H1 (cell line): ENCODE data around the gene VPS35L. TPM values are rescaled to one million over a fixed set of nuclear protein-coding genes. Genes with fewer than 3 reads are reported as not detected.

Experiments
- ATF3 ChIP-seq: IDR thresholded peaks from 2 replicates; pipeline ENCODE4 v1.6.1; 2011; ENCODE audit warnings: low read depth, mild to moderate bottlenecking, low read length; ENCODE audit not compliant: insufficient read depth
- CHD1 ChIP-seq: IDR thresholded peaks from 2 replicates; pipeline ENCODE4 v1.6.1; 2012; ENCODE audit warnings: low read depth, low read length, improper control_type of control experiment
- CHD7 ChIP-seq: fragments of 300-600 bp; sonication (generic); IDR thresholded peaks from 2 replicates; pipeline ENCODE4 v1.7.1; 2012; ENCODE audit warnings: low read length, moderate library complexity, mild to moderate bottlenecking, inconsistent platforms; ENCODE audit not compliant: insufficient replicate concordance
- CTBP2 ChIP-seq: IDR thresholded peaks from 2 replicates; pipeline ENCODE4 v1.7.0; 2011; ENCODE audit warnings: borderline replicate concordance, mild to moderate bottlenecking, moderate library complexity, mixed read lengths, low read length; ENCODE audit not compliant: insufficient read depth, insufficient read length
- JUND ChIP-seq: IDR thresholded peaks from 2 replicates; pipeline ENCODE4 v1.6.1; 2011; ENCODE audit warnings: mild to moderate bottlenecking, improper control_type of control experiment, low read length
- PHF8 ChIP-seq: fragments of 200-600 bp; sonication (generic); conservative IDR thresholded peaks from 2 replicates; pipeline ENCODE4 v1.7.1; 2012; ENCODE audit warnings: low read depth, mild to moderate bottlenecking, inconsistent platforms, low read length, moderate library complexity
- RAD21 ChIP-seq, 2 experiments: IDR thresholded peaks in 1 of 2; conservative IDR thresholded peaks in 1 of 2; 2 replicates each; pipeline ENCODE4 v1.6.1; 2011; ENCODE audit warnings: low read depth in 2 of 2, low read length in 2 of 2, improper control_type of control experiment in 1 of 2, inconsistent platforms in 1 of 2, mild to moderate bottlenecking in 1 of 2, moderate library complexity in 1 of 2
- RNF2 ChIP-seq: fragments of 200-900, 300-1000 bp; sonication (generic); IDR thresholded peaks from 2 replicates; pipeline ENCODE4 v1.7.1; 2016; ENCODE audit warnings: borderline replicate concordance, low read depth, mild to moderate bottlenecking, antibody characterized with exemption, low read length; ENCODE audit not compliant: poor library complexity, severe bottlenecking; ENCODE audit errors: missing control alignments
- polyA plus RNA-seq, 7 experiments: library from polyadenylated mRNA; depleted of rRNA in 3 of 7; stranded (reverse) in 5 of 7; unstranded in 2 of 7; fragments of >200 nt in 5 of 7; fragments of 200-250 nt in 2 of 7; gene quantifications; 1 replicate in 5 of 7; 2 replicates in 1 of 7; 4 replicates in 1 of 7; pipeline versions ENCODE4 v1.2.1 to v1.2.3, GENCODE V29; 2011 to 2013; ENCODE audit warnings: missing spikeins in 2 of 7, mixed read lengths in 2 of 7
- total RNA-seq: library from RNA; stranded (reverse); fragmentation: NEBNext Ultra II Directional; extraction: Animal tissue kit (Norgen Biotek cat#: 25700); gene quantifications from 2 replicates; pipeline ENCODE4 v1.2.1, GENCODE V29; 2021

Gene VPS35L
- total and polyA plus RNA-seq, 2 of the 8 experiments (the other 6 are each of a cell fraction or from before 2014, with no cell fraction given) = 31.5 to 57.1 TPM

DNA sequence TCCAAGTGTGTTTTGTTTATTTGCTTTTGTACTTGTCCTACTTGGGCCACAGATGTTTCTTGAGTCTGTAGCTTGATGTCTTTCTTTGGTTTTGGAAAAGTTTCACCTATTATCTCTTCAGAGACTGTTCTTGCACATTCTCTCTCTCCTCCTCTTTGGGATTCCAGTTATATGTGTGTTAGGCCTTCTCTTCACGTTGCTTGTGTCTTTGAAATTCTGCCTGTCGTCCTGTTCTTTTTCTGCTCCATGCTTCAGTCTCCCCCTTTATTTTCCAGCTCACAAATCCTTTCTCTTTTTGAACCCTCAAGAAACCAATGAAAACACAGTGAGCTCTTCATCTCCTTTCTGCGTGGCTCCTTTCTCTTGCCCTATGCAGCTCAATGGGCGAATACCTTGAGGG lies 7.9 kb downstream of the VPS35L start (continued):
- TF ChIP-seq CHD7 = no peak
- TF ChIP-seq RNF2 = no peak
- no peak for TF ChIP-seq JUND
- TF ChIP-seq RAD21 (IDR thresholded peaks at IDR 0.05 in 1 of 2, conservative IDR thresholded peaks at IDR 0.05 in 1 of 2; ENCODE audit: low read depth in 2 of 2, low read length in 2 of 2) = no peak
- TF ChIP-seq ATF3 = no peak
- TF ChIP-seq CHD1 = no peak
- no peak for TF ChIP-seq PHF8
- TF ChIP-seq CTBP2 = no peak
